Natural killer cell (primary cell): ENCODE measurements around the gene EMILIN3. TPM values are rescaled to one million over a fixed set of nuclear protein-coding genes. Genes with fewer than 3 reads are reported as not detected.

ENCODE experiments used
- ATAC-seq, 3 donors: fragments of 150-1000 bp in 2 of 3; fragments of 200-7000 bp in 1 of 3; cut with Tn5 transposase; 1 replicate in 1 of 3; 2 replicates in 2 of 3; pipeline ENCODE4 v1.10.0; 2021; ENCODE audit warnings: mild to moderate bottlenecking in 2 of 3, moderate library complexity in 2 of 3
- DNase-seq, 2 donors: peaks; one replicate each; pipeline versions ENCODE4 v3.0.0 to v3.0.0-alpha.2; 2013 to 2021; ENCODE audit warnings: mixed read lengths in 1 of 2
- H3K27ac ChIP-seq: one replicate; pipeline ENCODE4 v1.5.1; 2013; ENCODE audit warnings: mild to moderate bottlenecking, low read length
- H3K27me3 ChIP-seq: one replicate; pipeline ENCODE4 v1.6.1; 2013; ENCODE audit warnings: low read length; ENCODE audit not compliant: control insufficient read depth, insufficient read depth
- H3K36me3 ChIP-seq: one replicate; pipeline ENCODE4 v1.6.1; 2013; ENCODE audit warnings: low read length; ENCODE audit not compliant: control insufficient read depth, insufficient read depth
- H3K4me1 ChIP-seq: one replicate; pipeline ENCODE4 v1.6.1; 2013; ENCODE audit warnings: low read length; ENCODE audit not compliant: control insufficient read depth, insufficient read depth
- H3K4me3 ChIP-seq: one replicate; pipeline ENCODE4 v1.5.1; 2013; ENCODE audit warnings: low read length
- H3K9me3 ChIP-seq: one replicate; pipeline ENCODE4 v1.6.1; 2013; ENCODE audit warnings: low read length; ENCODE audit not compliant: control insufficient read depth, insufficient read depth
- H3K27ac Mint-ChIP-seq, 2 donors: one replicate each; pipeline ENCODE4 v1.8.0; 2022; ENCODE audit warnings: mild to moderate bottlenecking in 2 of 2, mixed read lengths in 2 of 2, moderate library complexity in 1 of 2
- H3K27me3 Mint-ChIP-seq, 2 donors: one replicate each; pipeline ENCODE4 v1.8.0; 2022; ENCODE audit warnings: low read depth in 2 of 2, mixed read lengths in 2 of 2
- H3K36me3 Mint-ChIP-seq: one replicate; pipeline ENCODE4 v1.8.0; 2022; ENCODE audit warnings: mixed read lengths
- H3K4me1 Mint-ChIP-seq, 2 donors: one replicate each; pipeline ENCODE4 v1.8.0; 2022; ENCODE audit warnings: mixed read lengths in 2 of 2
- H3K4me3 Mint-ChIP-seq: one replicate; pipeline ENCODE4 v1.8.0; 2022; ENCODE audit warnings: mild to moderate bottlenecking, moderate library complexity, mixed read lengths
- H3K9me3 Mint-ChIP-seq, 2 donors: one replicate each; pipeline ENCODE4 v1.8.0; 2022; ENCODE audit warnings: mixed read lengths in 2 of 2
- CTCF ChIP-seq: fragments of 200-600 bp; IDR thresholded peaks from one replicate; pipeline ENCODE4 v1.8.0; 2022; ENCODE audit warnings: antibody characterized with exemption
- WGBS: methylation state at CpG from one replicate; pipeline ENCODE4 v1.1.7; 2013; ENCODE audit warnings: missing lambda C conversion rate; ENCODE audit not compliant: insufficient coverage; 5-methylcytosine and 5-hydroxymethylcytosine counted together
- intact Hi-C: fragments of 100-400 bp; cut with micrococcal nuclease; formaldehyde crosslinking; loops from one replicate; pipeline ENCODE4 v1.14.2; 2022
- total RNA-seq, 4 donors: library from RNA; stranded (reverse); fragments of 120-200 nt in 1 of 4; gene quantifications; one replicate each; pipeline versions ENCODE4 v1.2.3 to v1.2.4, GENCODE V29; 2013 to 2022

The EMILIN3 gene
- total RNA-seq, 3 donors from 2014 or later (not counting 1 experiment from before 2014, with no cell fraction given) = not detected

GRCh38 chr20:41395667-41396664, 29.3 kb upstream of the EMILIN3 start:
- Mint-ChIP-seq H3K27ac (no peak overlapping the region), H3K27me3 (no peaks in the 10 kb centered on the region), H3K9me3 (no peaks in the 10 kb centered on the region), H3K4me1 (no peaks in the 10 kb centered on the region), H3K4me3 (no peak overlapping the region), H3K36me3 (no peaks in the 10 kb centered on the region)
- WGBS = 84% methylated on average over 15 of the region's 18 CpGs
- ATAC-seq = no peak
- H3K9me3 ChIP-seq = no peaks in the 10 kb centered on the region
- no peaks in the 10 kb centered on the region for H3K4me1 ChIP-seq
- no peaks in the 10 kb centered on the region for H3K27me3 ChIP-seq
- DNase-seq = no peak
- H3K36me3 ChIP-seq = no peaks in the 10 kb centered on the region
- TF ChIP-seq CTCF = no peak
- no peak overlapping the region for H3K27ac ChIP-seq
- H3K4me3 ChIP-seq = no peak overlapping the region
- intact Hi-C loops = no loop called here

GRCh38 chr20:41394931-41395666, 28.5 kb upstream of the EMILIN3 start:
- Mint-ChIP-seq H3K4me1 (no peaks in the 10 kb centered on the region), H3K27ac (no peak overlapping the region), H3K27me3 (peaks cover 0 to 3% of the 10 kb centered on the region in 2 donors), H3K9me3 (no peaks in the 10 kb centered on the region), H3K4me3 (no peak overlapping the region), H3K36me3 (no peaks in the 10 kb centered on the region)
- no peak for TF ChIP-seq CTCF
- no peak for DNase-seq
- no peak for ATAC-seq
- no peaks in the 10 kb centered on the region for H3K27me3 ChIP-seq
- H3K9me3 ChIP-seq = no peaks in the 10 kb centered on the region
- H3K36me3 ChIP-seq = no peaks in the 10 kb centered on the region
- H3K4me3 ChIP-seq = no peak overlapping the region
- WGBS = 92% methylated on average over 9 of the region's 9 CpGs
- intact Hi-C loops = no loop called here
- no peak overlapping the region for H3K27ac ChIP-seq
- no peaks in the 10 kb centered on the region for H3K4me1 ChIP-seq

- H3K36me3 Mint-ChIP-seq = no peaks in the 10 kb centered on the region
- no peak overlapping the region for H3K27ac ChIP-seq
- no peaks in the 10 kb centered on the region for H3K36me3 ChIP-seq
- no peaks in the 10 kb centered on the region for H3K9me3 ChIP-seq
- DNase-seq (no peak), ATAC-seq (no peak)
- no peaks in the 10 kb centered on the region for H3K27me3 ChIP-seq
- no peak for TF ChIP-seq CTCF
- no peak overlapping the region for H3K27ac Mint-ChIP-seq
- 85% methylated on average over 2 of the region's 2 CpGs for WGBS
- H3K4me3 Mint-ChIP-seq = no peak overlapping the region
- H3K9me3 Mint-ChIP-seq = no peaks in the 10 kb centered on the region
- no peaks in the 10 kb centered on the region for H3K4me1 Mint-ChIP-seq
- H3K4me3 ChIP-seq = no peak overlapping the region
- H3K27me3 Mint-ChIP-seq = peaks cover 0 to 3% of the 10 kb centered on the region in 2 donors
- H3K4me1 ChIP-seq = no peaks in the 10 kb centered on the region
- intact Hi-C loops = no loop called here
Observed at GRCh38 chr20:41394081-41394480, 27.5 kb upstream of the EMILIN3 start.
